ENCODE data around the gene FOXK2. TPM values are rescaled to one million over a fixed set of nuclear protein-coding genes. Genes with fewer than 3 reads are reported as not detected.

The FOXK2 gene
- total RNA-seq, 1 experiment from 2014 or later, result 57.7 TPM

DNA sequence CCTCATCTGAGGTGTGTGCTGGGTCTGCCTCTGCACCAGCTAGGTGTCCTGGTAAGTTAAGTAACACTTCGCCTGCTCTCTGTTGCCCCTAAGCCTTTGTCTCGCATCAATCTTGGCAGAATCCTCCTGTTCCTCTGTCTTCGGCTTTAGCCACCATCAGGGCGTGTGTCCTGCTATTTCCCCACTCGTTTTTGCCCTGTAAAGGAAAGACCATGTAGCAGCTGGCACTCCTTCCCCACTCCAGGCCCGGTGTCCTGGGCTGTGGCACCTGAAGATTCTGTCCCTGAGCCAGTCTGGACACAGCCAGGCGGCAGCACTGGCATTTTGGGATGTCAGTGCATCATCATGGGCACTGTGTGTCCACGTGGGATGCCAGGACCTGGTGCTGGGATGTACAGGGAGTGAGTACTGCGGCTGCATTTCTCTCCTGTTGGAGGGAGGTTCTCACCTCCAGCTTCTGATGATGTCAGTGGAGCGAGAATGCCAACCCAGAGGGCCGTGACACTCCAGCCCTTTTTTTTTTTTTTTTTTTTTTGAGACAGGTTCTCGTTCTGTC is 26.2 kb upstream of the FOXK2 start (continued):
- TF ChIP-seq NFATC4 (CRISPR knock-in tag; IDR thresholded peaks at IDR 0.05) (no peak), ZNF423 (CRISPR knock-in tag; IDR thresholded peaks at IDR 0.05) (no peak), ZBTB21 (CRISPR knock-in tag; IDR thresholded peaks at IDR 0.05; ENCODE audit: borderline replicate concordance) (no peak), SOX15 (CRISPR knock-in tag; IDR thresholded peaks at IDR 0.05) (no peak), FOXJ3 (CRISPR knock-in tag; IDR thresholded peaks at IDR 0.05; ENCODE audit: borderline replicate concordance) (no peak), GABPB1 (CRISPR knock-in tag; IDR thresholded peaks at IDR 0.05) (no peak), FOXK1 (CRISPR knock-in tag; IDR thresholded peaks at IDR 0.05) (no peak), NFYB (CRISPR knock-in tag; conservative IDR thresholded peaks at IDR 0.05; ENCODE audit: low read depth) (no peak), PRRX2 (CRISPR knock-in tag; IDR thresholded peaks at IDR 0.05) (no peak), GTF2I (CRISPR knock-in tag; conservative IDR thresholded peaks at IDR 0.05) (no peak)
- TF ChIP-seq, protein P1, sequence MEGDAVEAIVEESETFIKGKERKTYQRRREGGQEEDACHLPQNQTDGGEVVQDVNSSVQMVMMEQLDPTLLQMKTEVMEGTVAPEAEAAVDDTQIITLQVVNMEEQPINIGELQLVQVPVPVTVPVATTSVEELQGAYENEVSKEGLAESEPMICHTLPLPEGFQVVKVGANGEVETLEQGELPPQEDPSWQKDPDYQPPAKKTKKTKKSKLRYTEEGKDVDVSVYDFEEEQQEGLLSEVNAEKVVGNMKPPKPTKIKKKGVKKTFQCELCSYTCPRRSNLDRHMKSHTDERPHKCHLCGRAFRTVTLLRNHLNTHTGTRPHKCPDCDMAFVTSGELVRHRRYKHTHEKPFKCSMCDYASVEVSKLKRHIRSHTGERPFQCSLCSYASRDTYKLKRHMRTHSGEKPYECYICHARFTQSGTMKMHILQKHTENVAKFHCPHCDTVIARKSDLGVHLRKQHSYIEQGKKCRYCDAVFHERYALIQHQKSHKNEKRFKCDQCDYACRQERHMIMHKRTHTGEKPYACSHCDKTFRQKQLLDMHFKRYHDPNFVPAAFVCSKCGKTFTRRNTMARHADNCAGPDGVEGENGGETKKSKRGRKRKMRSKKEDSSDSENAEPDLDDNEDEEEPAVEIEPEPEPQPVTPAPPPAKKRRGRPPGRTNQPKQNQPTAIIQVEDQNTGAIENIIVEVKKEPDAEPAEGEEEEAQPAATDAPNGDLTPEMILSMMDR (IDR thresholded peaks at IDR 0.05), result no peak
- TF ChIP-seq, protein P2, sequence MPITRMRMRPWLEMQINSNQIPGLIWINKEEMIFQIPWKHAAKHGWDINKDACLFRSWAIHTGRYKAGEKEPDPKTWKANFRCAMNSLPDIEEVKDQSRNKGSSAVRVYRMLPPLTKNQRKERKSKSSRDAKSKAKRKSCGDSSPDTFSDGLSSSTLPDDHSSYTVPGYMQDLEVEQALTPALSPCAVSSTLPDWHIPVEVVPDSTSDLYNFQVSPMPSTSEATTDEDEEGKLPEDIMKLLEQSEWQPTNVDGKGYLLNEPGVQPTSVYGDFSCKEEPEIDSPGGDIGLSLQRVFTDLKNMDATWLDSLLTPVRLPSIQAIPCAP (CRISPR knock-in tag; IDR thresholded peaks at IDR 0.05), result no peak

DNA sequence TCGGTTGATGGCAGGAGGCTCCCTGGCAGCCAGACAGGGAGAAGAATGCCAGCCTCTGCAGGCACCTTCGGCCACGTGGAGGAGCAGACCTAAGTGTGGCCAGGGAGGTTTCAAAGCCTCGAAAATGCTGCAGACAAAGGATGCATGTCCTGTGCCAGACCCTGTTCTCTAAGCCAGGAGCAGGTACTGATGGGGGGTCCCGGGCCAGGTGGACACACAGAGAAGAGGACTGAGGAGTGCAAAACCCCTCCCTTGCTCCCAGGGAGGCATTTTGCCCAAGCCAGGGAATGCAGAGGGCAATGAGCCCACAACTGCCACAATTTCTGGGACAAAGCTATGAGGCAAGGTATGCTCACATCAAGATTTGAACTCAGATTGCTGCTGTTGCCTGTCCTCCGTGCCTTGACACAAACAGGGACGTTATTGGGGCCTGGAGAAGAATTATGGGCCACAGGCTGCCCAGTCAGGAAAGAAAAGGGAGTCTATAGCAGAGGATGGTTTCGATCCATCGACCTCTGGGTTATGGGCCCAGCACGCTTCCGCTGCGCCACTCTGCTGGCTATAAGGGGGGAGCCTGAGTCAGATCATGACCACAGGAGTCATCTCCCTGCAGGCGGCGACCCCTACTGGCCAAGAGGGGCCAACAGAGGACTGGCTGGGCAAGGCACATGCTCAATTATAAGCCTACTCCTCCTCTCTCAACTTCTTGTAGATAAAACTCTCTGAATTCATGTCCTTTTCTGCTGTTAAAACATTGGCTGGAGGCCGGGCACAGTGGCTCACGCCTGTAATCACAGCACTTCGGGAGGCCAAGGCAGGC is 25.1 kb upstream of the FOXK2 start:
- ChIA-PET CTCF (interaction anchor here (0.7 to 2.6 kb wide), 15 partner anchors 9 to 258 kb away, joined by 3 to 16 read pairs (median 3); partner anchors contain the start of gene FN3KRP), POLR2A (interaction anchor here (1.0 kb wide), 1 partner anchor 25 kb away, joined by 3 read pairs; the partner anchor contains the start of gene FOXK2)
- H3K27ac Mint-ChIP-seq, result peak overlapping the region; percentile 97
- no peaks in the 10 kb centered on the region for H3K9me3 Mint-ChIP-seq
- H3K4me1 Mint-ChIP-seq, result peaks cover 20% of the 10 kb centered on the region
- peaks cover 39% of the 10 kb centered on the region for H3K27me3 Mint-ChIP-seq (ENCODE audit: low read depth)
- ATAC-seq (peak; percentile 88), DNase-seq (ENCODE audit: low spot score) (peak; percentile 90)
- peak overlapping the region; percentile 86 for H3K4me3 Mint-ChIP-seq
- H3K36me3 Mint-ChIP-seq, result no peaks in the 10 kb centered on the region
- peak; percentile 73 for TF ChIP-seq SP1 (CRISPR knock-in tag; conservative IDR thresholded peaks at IDR 0.05)
- peak; percentile 86; the same call in 1 of the 2 replicates for TF ChIP-seq CREM (CRISPR knock-in tag; IDR thresholded peaks at IDR 0.05)
- 0 out of 2 replicates have a peak, but pooled peaks have one; percentile 27 for TF ChIP-seq PRRX2 (CRISPR knock-in tag; IDR thresholded peaks at IDR 0.05)
- TF ChIP-seq, protein P3, sequence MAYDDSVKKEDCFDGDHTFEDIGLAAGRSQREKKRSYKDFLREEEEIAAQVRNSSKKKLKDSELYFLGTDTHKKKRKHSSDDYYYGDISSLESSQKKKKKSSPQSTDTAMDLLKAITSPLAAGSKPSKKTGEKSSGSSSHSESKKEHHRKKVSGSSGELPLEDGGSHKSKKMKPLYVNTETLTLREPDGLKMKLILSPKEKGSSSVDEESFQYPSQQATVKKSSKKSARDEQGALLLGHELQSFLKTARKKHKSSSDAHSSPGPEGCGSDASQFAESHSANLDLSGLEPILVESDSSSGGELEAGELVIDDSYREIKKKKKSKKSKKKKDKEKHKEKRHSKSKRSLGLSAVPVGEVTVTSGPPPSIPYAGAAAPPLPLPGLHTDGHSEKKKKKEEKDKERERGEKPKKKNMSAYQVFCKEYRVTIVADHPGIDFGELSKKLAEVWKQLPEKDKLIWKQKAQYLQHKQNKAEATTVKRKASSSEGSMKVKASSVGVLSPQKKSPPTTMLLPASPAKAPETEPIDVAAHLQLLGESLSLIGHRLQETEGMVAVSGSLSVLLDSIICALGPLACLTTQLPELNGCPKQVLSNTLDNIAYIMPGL (CRISPR knock-in tag; IDR thresholded peaks at IDR 0.05), result peak; percentile 97
- TF ChIP-seq, protein P4, sequence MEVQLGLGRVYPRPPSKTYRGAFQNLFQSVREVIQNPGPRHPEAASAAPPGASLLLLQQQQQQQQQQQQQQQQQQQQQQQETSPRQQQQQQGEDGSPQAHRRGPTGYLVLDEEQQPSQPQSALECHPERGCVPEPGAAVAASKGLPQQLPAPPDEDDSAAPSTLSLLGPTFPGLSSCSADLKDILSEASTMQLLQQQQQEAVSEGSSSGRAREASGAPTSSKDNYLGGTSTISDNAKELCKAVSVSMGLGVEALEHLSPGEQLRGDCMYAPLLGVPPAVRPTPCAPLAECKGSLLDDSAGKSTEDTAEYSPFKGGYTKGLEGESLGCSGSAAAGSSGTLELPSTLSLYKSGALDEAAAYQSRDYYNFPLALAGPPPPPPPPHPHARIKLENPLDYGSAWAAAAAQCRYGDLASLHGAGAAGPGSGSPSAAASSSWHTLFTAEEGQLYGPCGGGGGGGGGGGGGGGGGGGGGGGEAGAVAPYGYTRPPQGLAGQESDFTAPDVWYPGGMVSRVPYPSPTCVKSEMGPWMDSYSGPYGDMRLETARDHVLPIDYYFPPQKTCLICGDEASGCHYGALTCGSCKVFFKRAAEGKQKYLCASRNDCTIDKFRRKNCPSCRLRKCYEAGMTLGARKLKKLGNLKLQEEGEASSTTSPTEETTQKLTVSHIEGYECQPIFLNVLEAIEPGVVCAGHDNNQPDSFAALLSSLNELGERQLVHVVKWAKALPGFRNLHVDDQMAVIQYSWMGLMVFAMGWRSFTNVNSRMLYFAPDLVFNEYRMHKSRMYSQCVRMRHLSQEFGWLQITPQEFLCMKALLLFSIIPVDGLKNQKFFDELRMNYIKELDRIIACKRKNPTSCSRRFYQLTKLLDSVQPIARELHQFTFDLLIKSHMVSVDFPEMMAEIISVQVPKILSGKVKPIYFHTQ (CRISPR knock-in tag; IDR thresholded peaks at IDR 0.05), result 0 out of 2 replicates have a peak, but pooled peaks have one; percentile 75
- TF ChIP-seq, protein P1 (IDR thresholded peaks at IDR 0.05), result peak; percentile 87
- TF ChIP-seq, protein P5, sequence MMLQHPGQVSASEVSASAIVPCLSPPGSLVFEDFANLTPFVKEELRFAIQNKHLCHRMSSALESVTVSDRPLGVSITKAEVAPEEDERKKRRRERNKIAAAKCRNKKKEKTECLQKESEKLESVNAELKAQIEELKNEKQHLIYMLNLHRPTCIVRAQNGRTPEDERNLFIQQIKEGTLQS (CRISPR knock-in tag; conservative IDR thresholded peaks at IDR 0.05), result no peak
- TF ChIP-seq, protein P6, sequence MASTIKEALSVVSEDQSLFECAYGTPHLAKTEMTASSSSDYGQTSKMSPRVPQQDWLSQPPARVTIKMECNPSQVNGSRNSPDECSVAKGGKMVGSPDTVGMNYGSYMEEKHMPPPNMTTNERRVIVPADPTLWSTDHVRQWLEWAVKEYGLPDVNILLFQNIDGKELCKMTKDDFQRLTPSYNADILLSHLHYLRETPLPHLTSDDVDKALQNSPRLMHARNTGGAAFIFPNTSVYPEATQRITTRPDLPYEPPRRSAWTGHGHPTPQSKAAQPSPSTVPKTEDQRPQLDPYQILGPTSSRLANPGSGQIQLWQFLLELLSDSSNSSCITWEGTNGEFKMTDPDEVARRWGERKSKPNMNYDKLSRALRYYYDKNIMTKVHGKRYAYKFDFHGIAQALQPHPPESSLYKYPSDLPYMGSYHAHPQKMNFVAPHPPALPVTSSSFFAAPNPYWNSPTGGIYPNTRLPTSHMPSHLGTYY (CRISPR knock-in tag; IDR thresholded peaks at IDR 0.05), result peak; percentile 53; the same call in 1 of the 2 replicates
- peak; percentile 38; the same call in 1 of the 2 replicates for TF ChIP-seq SMAD3 (CRISPR knock-in tag; IDR thresholded peaks at IDR 0.05; ENCODE audit: borderline replicate concordance)
- TF ChIP-seq ETV6 (CRISPR knock-in tag; IDR thresholded peaks at IDR 0.05), result peak; percentile 74
- TF ChIP-seq FOXK1 (CRISPR knock-in tag; IDR thresholded peaks at IDR 0.05), result peak; percentile 53; the same call in 1 of the 2 replicates
- TF ChIP-seq NR2C2 (CRISPR knock-in tag; IDR thresholded peaks at IDR 0.05), result no peak
- TF ChIP-seq, protein P7, sequence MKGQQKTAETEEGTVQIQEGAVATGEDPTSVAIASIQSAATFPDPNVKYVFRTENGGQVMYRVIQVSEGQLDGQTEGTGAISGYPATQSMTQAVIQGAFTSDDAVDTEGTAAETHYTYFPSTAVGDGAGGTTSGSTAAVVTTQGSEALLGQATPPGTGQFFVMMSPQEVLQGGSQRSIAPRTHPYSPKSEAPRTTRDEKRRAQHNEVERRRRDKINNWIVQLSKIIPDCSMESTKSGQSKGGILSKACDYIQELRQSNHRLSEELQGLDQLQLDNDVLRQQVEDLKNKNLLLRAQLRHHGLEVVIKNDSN (CRISPR knock-in tag; IDR thresholded peaks at IDR 0.05), result peak; percentile 41; the same call in 1 of the 2 replicates
- TF ChIP-seq TEAD1 (CRISPR knock-in tag; IDR thresholded peaks at IDR 0.05), result peak; percentile 11; the same call in 1 of the 2 replicates

Data from WTC11 (cell line).